Suprapubic skin (tissue), 4 donors: Measurements from ENCODE around the gene NLRP1. TPM values are rescaled to one million over a fixed set of nuclear protein-coding genes. Genes with fewer than 3 reads are reported as not detected.
A peak's percentile ranks its signal among the peaks of the same experiment; 100 is the strongest.

Source experiments
- DNase-seq, 2 donors: peaks; one replicate each; pipeline ENCODE4 v3.0.0-alpha.2; 2019; ENCODE audit warnings: low spot score in 2 of 2
- H3K27ac ChIP-seq: fragments of 200-600 bp; sonication (generic); one replicate; pipeline ENCODE4 v1.5.1; 2019
- H3K27me3 ChIP-seq: fragments of 200-600 bp; sonication (generic); one replicate; pipeline ENCODE4 v1.5.1; 2019
- H3K36me3 ChIP-seq: fragments of 200-600 bp; sonication (generic); one replicate; pipeline ENCODE4 v1.5.1; 2019
- H3K4me1 ChIP-seq: fragments of 200-600 bp; sonication (generic); one replicate; pipeline ENCODE4 v1.5.1; 2019
- H3K4me3 ChIP-seq: fragments of 200-600 bp; sonication (generic); one replicate; pipeline ENCODE4 v1.5.1; 2019; ENCODE audit warnings: mild to moderate bottlenecking
- H3K9me3 ChIP-seq: fragments of 200-600 bp; sonication (generic); one replicate; pipeline ENCODE4 v1.5.1; 2019
- CTCF ChIP-seq, 2 donors: fragments of 200-600 bp in 1 of 2; fragments of 450-650 bp in 1 of 2; sonication (generic) in 1 of 2; IDR thresholded peaks; one replicate each; pipeline ENCODE4 v1.5.1; 2016 to 2019; ENCODE audit warnings: antibody characterized with exemption in 2 of 2, mild to moderate bottlenecking in 1 of 2, moderate library complexity in 1 of 2
- EP300 ChIP-seq: sonication (generic); formaldehyde crosslinking; IDR thresholded peaks from one replicate; pipeline ENCODE4 v1.6.1; 2017; ENCODE audit warnings: antibody characterized with exemption
- POLR2A ChIP-seq, 2 donors: fragments of 450-650 bp; IDR thresholded peaks; one replicate each; pipeline ENCODE4 v1.6.1; 2017; ENCODE audit warnings: antibody characterized with exemption in 2 of 2, mild to moderate bottlenecking in 2 of 2, moderate library complexity in 2 of 2
- POLR2AphosphoS5 ChIP-seq, 3 donors: sonication (generic); formaldehyde crosslinking; IDR thresholded peaks; one replicate each; pipeline ENCODE4 v1.6.1; 2017; ENCODE audit warnings: antibody characterized with exemption in 3 of 3
- WGBS: methylation state at CpG from one replicate; pipeline ENCODE4 v1.1.5; 2018; 5-methylcytosine and 5-hydroxymethylcytosine counted together
- total RNA-seq, 4 donors: library from RNA; depleted of rRNA; stranded (reverse); fragments of >200 nt; gene quantifications; one replicate each; pipeline ENCODE4 v1.1.0, GENCODE V29; 2016

NLRP1 gene
- total RNA-seq, 4 donors from 2014 or later, result 66.9 to 279 (median 95.8) TPM

- Histone ChIP-seq H3K4me3 (no peak overlapping the region), H3K9me3 (no peaks in the 10 kb centered on the region), H3K4me1 (peaks cover 2% of the 10 kb centered on the region), H3K36me3 (peaks cover 54% of the 10 kb centered on the region), H3K27ac (no peak overlapping the region), H3K27me3 (no peaks in the 10 kb centered on the region)
- TF ChIP-seq CTCF (IDR thresholded peaks at IDR 0.05) (no peak), POLR2AphosphoS5 (IDR thresholded peaks at IDR 0.05) (no peak), EP300 (no peak), POLR2A (IDR thresholded peaks at IDR 0.05) (no peak)
- 46% methylated on average over 8 of the region's 8 CpGs for WGBS
- peak in 1 of 2 donors; percentile 25 for DNase-seq
Observed at GRCh38 chr17:5557485-5557884, 26.8 kb downstream of the NLRP1 start.

GRCh38 chr17:5555254-5555653 is 29.1 kb downstream of the NLRP1 start:
- H3K36me3 ChIP-seq, result peaks cover 59% of the 10 kb centered on the region
- no peak overlapping the region for H3K4me3 ChIP-seq
- TF ChIP-seq POLR2AphosphoS5 (IDR thresholded peaks at IDR 0.05) (no peak), POLR2A (IDR thresholded peaks at IDR 0.05) (no peak), CTCF (IDR thresholded peaks at IDR 0.05) (no peak), EP300 (no peak)
- no peak overlapping the region for H3K27ac ChIP-seq
- no peaks in the 10 kb centered on the region for H3K9me3 ChIP-seq
- WGBS, result 60% methylated on average over 3 of the region's 3 CpGs
- DNase-seq, result peak in 1 of 2 donors; percentile 33
- H3K4me1 ChIP-seq, result no peaks in the 10 kb centered on the region
- no peaks in the 10 kb centered on the region for H3K27me3 ChIP-seq

GRCh38 chr17:5553479-5553878 is 30.8 kb downstream of the NLRP1 start:
- H3K36me3 ChIP-seq, result peaks cover 55% of the 10 kb centered on the region
- H3K4me1 ChIP-seq, result no peaks in the 10 kb centered on the region
- TF ChIP-seq POLR2A (IDR thresholded peaks at IDR 0.05) (no peak), EP300 (no peak), CTCF (IDR thresholded peaks at IDR 0.05) (no peak), POLR2AphosphoS5 (IDR thresholded peaks at IDR 0.05) (no peak)
- no peak overlapping the region for H3K4me3 ChIP-seq
- 87% methylated on average over 3 of the region's 3 CpGs for WGBS
- no peaks in the 10 kb centered on the region for H3K9me3 ChIP-seq
- no peak overlapping the region for H3K27ac ChIP-seq
- DNase-seq, result peak in 1 of 2 donors; percentile 28
- H3K27me3 ChIP-seq, result no peaks in the 10 kb centered on the region

- Histone ChIP-seq H3K4me3 (no peak overlapping the region), H3K27me3 (no peaks in the 10 kb centered on the region), H3K36me3 (peaks cover 55% of the 10 kb centered on the region), H3K9me3 (no peaks in the 10 kb centered on the region), H3K4me1 (no peaks in the 10 kb centered on the region), H3K27ac (no peak overlapping the region)
- TF ChIP-seq EP300 (no peak), POLR2AphosphoS5 (IDR thresholded peaks at IDR 0.05) (no peak), CTCF (IDR thresholded peaks at IDR 0.05) (no peak), POLR2A (IDR thresholded peaks at IDR 0.05) (no peak)
- no peak for DNase-seq
Observed at GRCh38 chr17:5552841-5553240, 31.5 kb downstream of the NLRP1 start.

GRCh38 chr17:5545051-5545987 is 39.0 kb downstream of the NLRP1 start:
- H3K9me3 ChIP-seq, result no peaks in the 10 kb centered on the region
- 82% methylated on average over 9 of the region's 9 CpGs for WGBS
- TF ChIP-seq POLR2A (IDR thresholded peaks at IDR 0.05), result no peak
- no peak for TF ChIP-seq EP300
- no peak for TF ChIP-seq CTCF (IDR thresholded peaks at IDR 0.05)
- TF ChIP-seq POLR2AphosphoS5 (IDR thresholded peaks at IDR 0.05), result no peak
- peaks cover 87% of the 10 kb centered on the region for H3K36me3 ChIP-seq
- no peak overlapping the region for H3K27ac ChIP-seq
- no peak overlapping the region for H3K4me3 ChIP-seq
- no peaks in the 10 kb centered on the region for H3K27me3 ChIP-seq
- H3K4me1 ChIP-seq, result no peaks in the 10 kb centered on the region
- no peak for DNase-seq
